Sigmoid colon (tissue), 7 donors: ENCODE measurements around the gene TBC1D21. TPM values are rescaled to one million over a fixed set of nuclear protein-coding genes. Genes with fewer than 3 reads are reported as not detected.

Source experiments
- DNase-seq: peaks from one replicate; pipeline ENCODE4 v3.0.0-alpha.2; 2019
- H3K27ac ChIP-seq, 4 donors: fragments of 200-600 bp; sonication (generic); one replicate each; pipeline ENCODE4 v1.5.1; 2016 to 2019; ENCODE audit warnings: mild to moderate bottlenecking in 1 of 4
- H3K27me3 ChIP-seq, 3 donors: fragments of 200-600 bp; sonication (generic); one replicate each; pipeline ENCODE4 v1.5.1; 2019; ENCODE audit warnings: mild to moderate bottlenecking in 1 of 3
- H3K36me3 ChIP-seq, 4 donors: fragments of 200-600 bp; sonication (generic); one replicate each; pipeline ENCODE4 v1.5.1; 2016 to 2019
- H3K4me1 ChIP-seq, 4 donors: fragments of 200-600 bp; sonication (generic); one replicate each; pipeline ENCODE4 v1.5.1; 2017 to 2019
- H3K4me3 ChIP-seq, 4 donors: fragments of 200-600 bp; sonication (generic); one replicate each; pipeline ENCODE4 v1.5.1; 2017 to 2019; ENCODE audit warnings: mild to moderate bottlenecking in 2 of 4, moderate library complexity in 1 of 4
- H3K9me3 ChIP-seq, 4 donors: fragments of 200-600 bp in 3 of 4; sonication (generic) in 3 of 4; one replicate each; pipeline versions ENCODE4 v1.5.1 to v1.6.1; 2013 to 2019
- EP300 ChIP-seq, 4 donors: sonication (generic); formaldehyde crosslinking; IDR thresholded peaks; one replicate each; pipeline ENCODE4 v1.6.1; 2017; ENCODE audit warnings: antibody characterized with exemption in 4 of 4
- POLR2A ChIP-seq, 2 donors: fragments of 450-650 bp; IDR thresholded peaks; one replicate each; pipeline ENCODE4 v1.6.1; 2016; ENCODE audit warnings: antibody characterized with exemption in 2 of 2, mild to moderate bottlenecking in 2 of 2, moderate library complexity in 2 of 2
- POLR2AphosphoS5 ChIP-seq, 4 donors: sonication (generic); formaldehyde crosslinking; IDR thresholded peaks; one replicate each; pipeline ENCODE4 v1.6.1; 2017; ENCODE audit warnings: antibody characterized with exemption in 4 of 4
- WGBS, 2 donors: extraction: QIAGEN DNeasy Blood & Tissue Kit; methylation state at CpG; one replicate each; pipeline ENCODE4 v1.1.7; 2013; 5-methylcytosine and 5-hydroxymethylcytosine counted together
- intact Hi-C: fragments of 100-400 bp; cut with DNase I; formaldehyde crosslinking; loops from one replicate; pipeline ENCODE4 v1.15.1; 2023
- polyA plus RNA-seq, 3 donors: library from polyadenylated mRNA; stranded (reverse); fragments of 200-250 nt; gene quantifications; one replicate each; pipeline ENCODE4 v1.2.3, GENCODE V29; 2013
- total RNA-seq, 4 donors: library from RNA; depleted of rRNA; stranded (reverse); fragments of >200 nt; gene quantifications; one replicate each; pipeline ENCODE4 v1.1.0, GENCODE V29; 2016
- TF ChIP-seq, protein P1 (sequence below), 4 experiments: fragments of 450-650 bp in 3 of 4; fragments of 200-600 bp in 1 of 4; IDR thresholded peaks; one replicate each; pipeline ENCODE4 v1.5.1; 2016 to 2019; ENCODE audit warnings: antibody characterized with exemption in 4 of 4, mild to moderate bottlenecking in 3 of 4, moderate library complexity in 2 of 4
- donor health status: healthy with polysubstance abuse.
- donor health status: Bipolar disorder and iron deficiency.
- donor health status: healthy.

The TBC1D21 gene
- total and polyA plus RNA-seq, 7 donors = not detected

DNA sequence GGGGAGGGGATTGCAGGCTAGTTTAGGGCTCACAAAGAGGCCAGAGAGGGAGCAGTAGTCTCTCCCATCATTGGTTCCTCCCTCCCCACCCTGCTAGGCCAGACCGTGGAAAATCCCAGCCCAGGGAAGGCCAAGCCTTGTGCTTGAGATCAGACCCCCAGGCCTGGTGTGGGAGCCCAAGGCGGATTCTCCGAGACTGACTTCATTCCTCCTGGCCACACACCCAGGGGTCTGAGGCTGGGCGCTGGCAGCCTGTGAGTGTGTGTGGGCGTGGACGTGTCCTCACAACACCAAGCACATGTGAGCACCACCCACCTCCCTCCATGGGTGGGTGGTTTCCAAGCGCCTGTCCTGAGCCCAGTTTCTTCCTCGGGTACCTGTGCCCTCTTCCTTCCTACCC, 57.0 kb downstream of the TBC1D21 start:
- Histone ChIP-seq H3K4me1 (peaks cover 0 to 61% (median 52%) of the 10 kb centered on the region in 4 donors), H3K27me3 (no peaks in the 10 kb centered on the region), H3K36me3 (no peaks in the 10 kb centered on the region), H3K4me3 (no peak overlapping the region), H3K27ac (peak overlapping the region; percentile 15 to 64 (median 39)), H3K9me3 (no peaks in the 10 kb centered on the region)
- 69 to 79% methylated on average over 8 of the region's 8 CpGs for WGBS, 2 donors
- DNase-seq = no peak
- TF ChIP-seq, protein P1, sequence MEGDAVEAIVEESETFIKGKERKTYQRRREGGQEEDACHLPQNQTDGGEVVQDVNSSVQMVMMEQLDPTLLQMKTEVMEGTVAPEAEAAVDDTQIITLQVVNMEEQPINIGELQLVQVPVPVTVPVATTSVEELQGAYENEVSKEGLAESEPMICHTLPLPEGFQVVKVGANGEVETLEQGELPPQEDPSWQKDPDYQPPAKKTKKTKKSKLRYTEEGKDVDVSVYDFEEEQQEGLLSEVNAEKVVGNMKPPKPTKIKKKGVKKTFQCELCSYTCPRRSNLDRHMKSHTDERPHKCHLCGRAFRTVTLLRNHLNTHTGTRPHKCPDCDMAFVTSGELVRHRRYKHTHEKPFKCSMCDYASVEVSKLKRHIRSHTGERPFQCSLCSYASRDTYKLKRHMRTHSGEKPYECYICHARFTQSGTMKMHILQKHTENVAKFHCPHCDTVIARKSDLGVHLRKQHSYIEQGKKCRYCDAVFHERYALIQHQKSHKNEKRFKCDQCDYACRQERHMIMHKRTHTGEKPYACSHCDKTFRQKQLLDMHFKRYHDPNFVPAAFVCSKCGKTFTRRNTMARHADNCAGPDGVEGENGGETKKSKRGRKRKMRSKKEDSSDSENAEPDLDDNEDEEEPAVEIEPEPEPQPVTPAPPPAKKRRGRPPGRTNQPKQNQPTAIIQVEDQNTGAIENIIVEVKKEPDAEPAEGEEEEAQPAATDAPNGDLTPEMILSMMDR (IDR thresholded peaks at IDR 0.05) = no peak
- TF ChIP-seq EP300 (IDR thresholded peaks at IDR 0.05) = no peak
- TF ChIP-seq POLR2A (IDR thresholded peaks at IDR 0.05) = no peak
- no peak for TF ChIP-seq POLR2AphosphoS5 (IDR thresholded peaks at IDR 0.05)
- intact Hi-C loops = no loop called here

DNA sequence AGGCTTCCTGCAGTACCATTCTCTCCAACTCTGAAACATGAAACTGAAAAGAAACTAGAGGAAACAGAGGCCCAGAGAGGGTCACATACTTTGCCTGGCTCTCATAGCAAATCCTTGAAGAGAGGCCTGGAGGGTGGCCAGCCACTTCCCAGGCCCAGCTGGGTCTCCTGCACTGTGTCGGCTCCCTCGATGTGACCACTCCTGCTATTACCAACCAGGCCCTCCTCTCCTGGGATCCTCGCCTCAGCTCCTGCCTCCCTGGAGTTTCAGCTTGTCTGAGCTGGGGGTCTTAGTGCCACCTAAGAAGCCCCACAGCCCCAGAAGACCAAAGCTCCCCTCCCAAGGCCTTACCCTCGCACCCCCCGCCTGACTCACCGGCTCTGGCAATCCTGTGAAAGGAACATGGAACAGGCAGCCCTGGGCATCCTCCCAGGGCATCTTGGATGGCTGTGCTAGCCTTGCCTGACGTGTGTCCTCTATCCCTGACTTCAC, 57.5 kb downstream of the TBC1D21 start:
- Histone ChIP-seq H3K36me3 (no peaks in the 10 kb centered on the region), H3K27ac (peak overlapping the region; percentile 15 to 64 (median 39)), H3K9me3 (no peaks in the 10 kb centered on the region), H3K4me1 (peaks cover 0 to 56% (median 49%) of the 10 kb centered on the region in 4 donors), H3K27me3 (no peaks in the 10 kb centered on the region), H3K4me3 (no peak overlapping the region)
- DNase-seq = no peak
- TF ChIP-seq POLR2AphosphoS5 (IDR thresholded peaks at IDR 0.05) (no peak), POLR2A (IDR thresholded peaks at IDR 0.05) (no peak), EP300 (IDR thresholded peaks at IDR 0.05) (no peak)
- TF ChIP-seq, protein P1 (IDR thresholded peaks at IDR 0.05) = no peak
- 83 to 85% methylated on average over 7 of the region's 7 CpGs for WGBS, 2 donors
- intact Hi-C loops = no loop called here

DNA sequence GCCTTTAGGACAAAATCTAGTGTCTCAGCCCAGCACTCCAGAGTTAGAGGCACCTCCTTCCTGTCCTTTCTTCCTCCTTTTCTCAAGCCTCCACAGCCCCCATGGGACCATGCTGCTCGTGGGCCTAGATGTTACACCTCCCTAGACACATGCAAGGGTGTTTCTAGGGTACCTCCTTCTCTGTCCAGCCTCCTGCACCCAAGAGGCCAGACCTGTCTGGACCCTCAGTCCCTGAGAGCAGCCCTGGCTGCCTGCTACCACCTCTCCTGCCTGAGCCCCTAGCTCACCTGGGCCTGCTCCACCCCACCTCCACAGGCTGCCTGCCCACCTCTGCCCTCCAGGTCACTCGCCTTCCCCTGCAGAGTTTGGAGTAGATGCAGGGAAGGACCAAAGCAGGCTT, 58.1 kb downstream of the TBC1D21 start:
- WGBS, 2 donors = 57 to 64% methylated on average over 2 of the region's 2 CpGs
- Histone ChIP-seq H3K36me3 (no peaks in the 10 kb centered on the region), H3K4me1 (peaks cover 0 to 55% (median 45%) of the 10 kb centered on the region in 4 donors), H3K27ac (peak overlapping the region in 2 of 4 donors; percentile 52 to 64), H3K9me3 (no peaks in the 10 kb centered on the region), H3K4me3 (no peak overlapping the region), H3K27me3 (no peaks in the 10 kb centered on the region)
- TF ChIP-seq EP300 (IDR thresholded peaks at IDR 0.05) = no peak
- TF ChIP-seq POLR2A (IDR thresholded peaks at IDR 0.05) = no peak
- TF ChIP-seq POLR2AphosphoS5 (IDR thresholded peaks at IDR 0.05) = no peak
- TF ChIP-seq, protein P1 (IDR thresholded peaks at IDR 0.05) = no peak
- no peak for DNase-seq
- intact Hi-C loops = no loop called here

DNA sequence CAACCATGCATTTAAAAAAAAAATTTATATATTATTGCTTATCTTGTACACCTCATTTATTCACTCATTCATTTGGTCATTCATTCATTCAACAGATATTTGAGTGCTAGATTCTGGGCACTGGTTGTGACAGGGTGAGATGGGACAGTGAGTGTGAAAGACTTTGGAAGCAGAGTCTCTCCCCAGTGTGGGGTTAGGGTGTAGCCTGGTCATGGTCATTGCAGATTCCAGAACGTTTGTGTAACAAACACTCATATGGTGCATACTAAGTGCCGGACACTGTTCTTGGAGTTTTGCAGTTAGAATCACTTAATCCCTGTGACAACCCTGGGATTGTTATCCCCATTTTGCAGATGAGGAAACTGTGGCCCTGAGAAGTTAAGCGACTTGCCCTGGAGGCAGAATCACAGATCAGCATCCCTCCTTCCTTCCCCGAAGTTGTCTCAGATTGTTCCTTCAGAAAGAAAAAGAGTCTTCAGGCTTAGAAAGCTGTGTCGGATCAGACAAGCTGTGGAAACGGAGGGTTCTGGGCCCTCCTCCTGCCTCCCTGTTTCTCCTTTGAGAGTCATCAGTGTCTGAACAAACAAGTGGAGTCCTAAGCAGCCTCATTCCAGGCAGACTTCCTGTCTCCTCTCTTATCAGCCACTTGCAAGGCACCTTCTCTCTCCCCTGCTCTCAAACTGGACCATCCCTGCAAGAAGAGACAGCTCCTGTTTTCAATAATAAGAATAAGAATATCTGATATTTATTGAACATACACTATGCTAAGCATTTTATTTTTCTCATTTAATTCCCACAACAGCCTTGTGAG, 59.2 kb downstream of the TBC1D21 start:
- Histone ChIP-seq H3K27ac (no peak overlapping the region), H3K4me1 (peaks cover 0 to 48% (median 37%) of the 10 kb centered on the region in 4 donors), H3K4me3 (no peak overlapping the region), H3K27me3 (no peaks in the 10 kb centered on the region), H3K36me3 (no peaks in the 10 kb centered on the region), H3K9me3 (no peaks in the 10 kb centered on the region)
- TF ChIP-seq POLR2AphosphoS5 (IDR thresholded peaks at IDR 0.05) (no peak), EP300 (IDR thresholded peaks at IDR 0.05) (no peak), POLR2A (IDR thresholded peaks at IDR 0.05) (no peak)
- DNase-seq = no peak
- intact Hi-C loops = no loop called here
- WGBS, 2 donors = 77 to 84% methylated on average over 6 of the region's 6 CpGs

DNA sequence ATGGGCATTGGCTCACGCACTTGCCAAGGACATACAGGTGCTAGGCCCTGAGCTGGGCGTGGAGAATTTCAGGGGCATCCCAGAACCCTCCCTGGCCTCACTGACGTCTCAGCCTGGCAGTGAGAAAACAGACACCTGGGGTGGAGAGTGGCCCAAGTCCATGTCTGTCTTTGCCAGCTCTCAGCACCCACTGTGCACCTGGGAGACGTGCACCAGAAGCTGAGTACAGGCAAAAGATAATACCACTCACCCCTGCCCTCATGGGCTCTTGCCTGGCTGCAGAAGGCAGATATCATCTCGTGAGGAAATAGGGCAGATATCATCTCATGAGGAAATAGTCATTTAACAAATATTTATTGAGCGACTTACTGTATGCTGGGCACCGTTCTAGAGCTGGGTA, 60.9 kb downstream of the TBC1D21 start:
- no peak overlapping the region for H3K27ac ChIP-seq
- DNase-seq = no peak
- H3K36me3 ChIP-seq = no peaks in the 10 kb centered on the region
- intact Hi-C loops = no loop called here
- H3K4me1 ChIP-seq = peaks cover 0 to 33% (median 21%) of the 10 kb centered on the region in 4 donors
- H3K9me3 ChIP-seq = no peaks in the 10 kb centered on the region
- H3K27me3 ChIP-seq = no peaks in the 10 kb centered on the region
- no peak overlapping the region for H3K4me3 ChIP-seq
- TF ChIP-seq EP300 (IDR thresholded peaks at IDR 0.05) = no peak
- TF ChIP-seq, protein P1 (IDR thresholded peaks at IDR 0.05) = no peak
- TF ChIP-seq POLR2AphosphoS5 (IDR thresholded peaks at IDR 0.05) = no peak
- TF ChIP-seq POLR2A (IDR thresholded peaks at IDR 0.05) = no peak
- 44 to 69% methylated on average over 7 of the region's 7 CpGs for WGBS, 2 donors
